Left renal cortex interstitium (tissue), 4 donors: ENCODE measurements around the gene GFRA1. TPM values are rescaled to one million over a fixed set of nuclear protein-coding genes. Genes with fewer than 3 reads are reported as not detected.

ENCODE experiments used
- DNase-seq, 4 donors: peaks; one replicate each; pipeline ENCODE4 v3.0.0-alpha.2; 2013; ENCODE audit warnings: low read depth in 4 of 4, low spot score in 2 of 4, missing footprints in 1 of 4
- polyA plus RNA-seq, 4 donors: library from polyadenylated mRNA; unstranded; fragments of 120-200 nt; gene quantifications; one replicate each; pipeline ENCODE4 v1.2.1, GENCODE V29; 2013; ENCODE audit not compliant: insufficient read length in 4 of 4

GFRA1 gene
- polyA plus RNA-seq, 4 donors = 21.4 to 28.3 (median 24.0) TPM

- DNase-seq = no peak
Observed at GRCh38 chr10:116134322-116134721, 138.7 kb downstream of the GFRA1 start.

DNA sequence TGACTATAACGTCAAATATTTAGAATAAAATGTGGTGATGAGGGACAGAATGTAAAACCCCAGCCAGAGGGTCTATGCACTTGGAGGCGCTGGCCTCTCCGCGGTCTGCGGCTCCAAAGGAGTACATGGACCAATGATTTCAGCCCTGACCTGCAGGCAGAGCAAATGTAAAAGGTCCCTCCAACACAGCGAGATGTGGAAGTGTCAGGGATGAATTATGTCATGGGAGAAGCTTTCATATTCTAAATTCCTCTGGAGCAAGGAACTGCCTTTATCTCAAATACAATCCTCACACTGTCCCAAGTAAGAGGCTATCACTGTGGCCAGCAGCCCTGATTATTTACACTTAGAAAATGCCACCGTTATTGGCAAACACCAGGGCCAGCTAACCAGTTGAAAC is 139.4 kb downstream of the GFRA1 start:
- no peak for DNase-seq

DNA sequence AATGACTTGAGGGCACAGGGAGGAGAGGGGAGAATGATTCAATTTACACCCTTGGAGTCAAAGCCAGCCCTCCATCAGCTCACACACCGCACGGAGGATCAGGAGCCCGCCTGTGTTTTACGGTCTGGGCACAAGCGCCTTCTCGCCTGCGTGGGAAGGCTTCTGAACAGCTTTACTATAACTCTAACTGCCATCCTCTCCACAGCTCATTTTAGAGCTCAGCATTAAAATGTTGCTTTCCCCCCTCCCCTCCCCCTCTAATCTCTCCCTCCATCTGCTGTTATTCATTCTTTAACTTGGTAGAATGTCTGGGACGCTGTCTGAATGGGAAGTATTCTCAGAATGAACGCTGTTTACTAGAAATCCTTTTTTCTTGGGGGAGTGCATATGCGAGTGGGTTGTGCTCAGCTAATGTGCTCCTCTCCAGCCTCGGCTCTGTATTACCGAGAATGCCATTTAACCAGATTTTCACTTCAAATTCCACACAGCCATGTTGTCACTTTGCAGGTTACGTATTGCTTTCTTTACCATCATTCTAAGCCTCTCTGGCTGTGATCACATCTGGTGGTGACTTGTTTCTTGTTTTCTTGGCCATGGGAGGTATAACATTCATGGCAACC is 140.1 kb downstream of the GFRA1 start:
- no peak for DNase-seq

DNA sequence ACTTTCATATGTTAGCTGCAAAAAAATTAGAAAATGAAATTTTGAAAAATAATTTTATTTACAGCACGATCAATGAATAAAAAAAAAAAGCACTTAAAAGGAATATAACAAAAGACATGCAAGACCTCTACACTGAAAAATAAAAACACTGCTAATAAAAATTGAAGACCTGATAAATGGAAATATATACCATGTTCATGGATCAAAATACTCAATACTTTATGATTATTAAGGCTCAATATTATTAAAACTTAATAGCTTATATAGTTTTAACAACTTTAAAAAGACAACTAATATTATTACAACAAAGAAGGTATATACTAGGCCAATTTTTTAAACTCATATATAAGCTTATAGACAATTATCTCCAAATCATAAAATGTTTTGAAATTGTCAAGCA is 143.0 kb downstream of the GFRA1 start:
- DNase-seq = no peak

DNA sequence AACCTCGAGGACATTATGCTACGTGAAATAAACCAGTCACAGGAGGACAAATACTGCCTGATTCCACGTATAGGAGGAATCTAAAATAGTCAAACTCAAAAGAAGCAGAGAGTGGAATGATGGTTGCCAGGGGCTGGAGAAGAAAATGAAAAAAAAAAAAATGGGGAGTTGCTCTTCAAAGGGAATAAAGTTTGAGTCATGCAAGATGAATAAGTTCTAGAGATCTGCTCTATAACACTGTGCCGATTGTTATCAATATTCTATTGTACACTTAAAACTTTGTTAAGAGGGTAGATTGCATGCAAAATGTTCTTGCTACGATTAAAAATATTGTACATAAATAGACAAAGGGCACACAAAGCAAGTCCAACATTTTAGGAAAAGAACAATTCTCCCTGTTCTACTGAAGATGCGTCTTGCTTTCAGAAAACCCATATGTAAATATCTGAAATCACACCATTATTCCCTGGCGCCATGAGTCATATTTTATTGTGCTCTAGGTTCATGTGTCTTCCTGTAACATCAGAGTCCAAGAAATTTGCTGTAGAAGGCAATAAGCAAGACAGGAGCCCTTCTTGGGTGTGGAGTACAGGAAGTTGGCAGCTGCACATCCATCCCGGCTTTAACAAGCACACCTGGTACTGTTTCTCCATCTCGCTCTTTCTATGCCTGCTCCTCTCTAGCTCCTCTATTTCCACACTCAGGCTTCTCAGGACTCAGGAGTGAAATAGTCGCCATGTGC is 145.9 kb downstream of the GFRA1 start:
- DNase-seq = no peak

- DNase-seq = no peak
Observed at GRCh38 chr10:116126239-116126638, 146.8 kb downstream of the GFRA1 start.

GRCh38 chr10:116125180-116125579 is 147.8 kb downstream of the GFRA1 start:
- DNase-seq = no peak

DNA sequence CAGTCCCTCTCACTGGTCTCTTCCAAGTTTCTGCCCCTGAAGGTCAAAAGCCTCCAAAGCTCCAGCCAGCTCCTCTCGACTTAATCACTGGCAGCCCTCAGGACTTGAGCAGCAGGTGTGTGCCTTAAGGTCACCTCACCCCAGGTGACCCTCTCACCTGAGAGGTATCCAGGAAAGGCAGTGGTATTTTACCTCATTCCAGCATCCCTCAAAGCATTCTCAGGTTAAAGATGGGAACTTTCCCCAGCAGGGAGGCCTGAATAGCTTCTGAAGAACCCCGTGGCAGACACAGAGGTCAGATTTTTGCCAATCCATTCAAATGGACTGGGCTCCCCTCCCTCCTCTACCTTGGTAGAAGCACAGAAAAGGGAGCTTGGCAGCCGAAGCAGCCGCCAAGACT is 148.2 kb downstream of the GFRA1 start:
- DNase-seq = no peak

DNA sequence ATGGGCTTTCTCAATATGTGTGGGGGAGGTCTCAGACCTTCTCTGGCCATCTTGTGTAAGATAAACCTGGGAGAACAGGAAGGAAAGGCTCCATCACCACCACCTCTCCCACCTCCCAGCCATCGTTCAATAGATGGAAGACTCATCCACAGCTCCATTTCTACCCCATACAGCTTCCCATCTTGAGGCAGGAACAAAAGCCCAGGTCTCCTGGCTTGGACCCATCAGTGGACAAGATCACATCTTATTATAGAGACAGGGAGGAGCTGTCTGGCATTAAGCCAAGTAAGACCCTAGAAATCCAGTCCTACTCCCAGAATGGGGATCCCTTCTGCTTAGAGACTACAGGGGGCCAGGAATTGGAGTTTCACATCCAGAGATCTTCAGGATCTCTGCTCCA is 150.3 kb downstream of the GFRA1 start:
- DNase-seq = no peak

DNA sequence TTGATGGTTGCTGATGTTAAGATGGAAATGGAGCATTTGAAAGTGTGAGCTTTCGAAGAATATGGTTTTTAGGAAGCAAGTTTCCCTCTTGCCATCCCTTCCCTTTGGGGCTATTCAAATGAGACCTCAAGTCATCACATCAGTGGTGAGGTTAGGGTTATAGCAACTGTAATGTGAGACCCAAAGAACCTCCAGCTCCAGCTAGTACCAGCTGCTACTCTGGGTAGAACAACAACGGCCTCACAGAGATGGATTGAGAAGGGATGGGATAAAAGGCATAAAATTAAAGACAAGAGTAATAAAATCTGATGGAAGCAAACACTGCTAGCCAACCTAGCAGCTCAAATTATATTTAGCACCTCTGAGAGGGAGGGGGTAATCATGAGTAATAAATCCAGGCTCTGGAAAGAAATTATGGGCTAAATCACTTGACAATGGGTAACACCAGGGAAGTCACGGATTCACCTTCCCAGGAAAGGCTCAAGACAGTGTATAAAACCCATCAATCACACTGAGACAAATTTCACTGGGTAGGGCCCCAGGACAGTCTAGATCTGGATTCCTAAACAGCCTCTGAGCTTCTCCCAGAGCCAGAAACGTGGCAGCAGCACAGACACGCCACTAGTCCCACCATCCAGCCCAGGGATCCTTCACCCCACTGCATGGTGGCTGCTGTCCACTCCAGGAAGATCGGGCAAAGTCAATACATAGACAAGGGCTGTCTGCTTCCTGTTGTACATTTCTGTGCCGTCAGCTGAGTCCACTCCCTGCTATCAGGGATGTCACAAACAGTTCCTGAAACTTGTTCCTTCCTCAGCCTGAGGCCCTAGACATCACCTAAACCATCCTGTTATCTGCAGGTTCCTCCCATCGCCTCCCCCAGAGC is 151.1 kb downstream of the GFRA1 start:
- DNase-seq = no peak

- DNase-seq = no peak
Observed at GRCh38 chr10:116120688-116121455, 152.1 kb downstream of the GFRA1 start.

DNA sequence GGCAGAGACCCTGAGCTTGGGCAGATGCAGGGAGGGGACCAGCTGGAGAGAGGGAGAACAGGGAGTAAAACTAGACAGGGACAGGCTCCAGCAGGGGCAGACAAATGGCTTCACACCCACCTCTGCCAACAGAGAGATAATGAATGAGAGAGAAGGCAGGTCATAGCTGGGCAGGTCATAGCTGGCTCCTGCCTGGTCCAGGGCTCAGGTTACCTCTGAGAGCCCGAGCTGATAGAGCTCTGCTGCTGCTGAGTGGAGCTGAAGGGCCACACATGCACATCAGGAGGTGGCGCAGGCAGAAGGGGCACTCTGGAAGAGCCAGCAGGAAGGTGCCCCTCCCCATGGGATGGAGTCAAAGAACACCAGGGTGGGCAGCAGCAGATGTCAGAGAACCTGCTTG is 154.2 kb downstream of the GFRA1 start:
- DNase-seq = no peak

- DNase-seq = no peak
Observed at GRCh38 chr10:116115797-116116196, 157.2 kb downstream of the GFRA1 start.

- DNase-seq = no peak
Observed at GRCh38 chr10:116115036-116115641, 157.9 kb downstream of the GFRA1 start.

DNA sequence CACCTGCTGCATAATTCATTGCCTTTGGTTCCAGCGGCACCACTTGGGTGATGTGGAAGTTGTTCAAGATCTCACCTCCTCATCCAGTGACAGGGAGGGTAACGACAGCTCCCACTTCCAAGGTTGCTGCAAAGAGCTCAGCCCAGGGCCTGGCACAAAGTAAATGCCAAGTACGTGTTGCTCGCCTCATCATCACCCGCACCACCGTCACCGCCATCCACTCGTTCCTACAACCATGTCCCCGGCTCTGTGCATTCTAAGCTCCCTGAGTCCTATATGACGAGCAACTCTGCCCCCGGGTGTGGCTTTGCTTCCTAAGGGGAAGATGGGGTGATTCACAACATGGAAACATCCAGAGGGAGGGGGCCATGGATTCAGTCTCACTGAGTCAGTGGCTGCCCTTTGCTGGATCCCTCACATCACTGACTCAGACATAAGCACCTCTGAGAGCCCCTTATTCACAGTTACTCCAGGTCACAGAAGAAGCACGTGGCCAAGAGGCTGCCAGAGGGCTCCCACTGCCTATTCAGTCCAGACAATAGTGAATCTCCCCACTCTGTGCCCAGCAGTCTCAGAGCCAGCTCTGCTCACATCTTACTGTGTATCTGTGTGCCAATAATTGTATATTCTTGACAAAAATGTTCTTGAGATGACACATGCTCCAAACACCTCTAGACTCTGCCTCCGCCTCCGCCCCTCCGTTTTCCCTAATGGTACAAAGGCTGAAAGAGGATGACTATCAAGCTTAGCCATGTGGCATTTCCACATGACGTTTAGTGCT is 159.1 kb downstream of the GFRA1 start:
- no peak for DNase-seq

DNA sequence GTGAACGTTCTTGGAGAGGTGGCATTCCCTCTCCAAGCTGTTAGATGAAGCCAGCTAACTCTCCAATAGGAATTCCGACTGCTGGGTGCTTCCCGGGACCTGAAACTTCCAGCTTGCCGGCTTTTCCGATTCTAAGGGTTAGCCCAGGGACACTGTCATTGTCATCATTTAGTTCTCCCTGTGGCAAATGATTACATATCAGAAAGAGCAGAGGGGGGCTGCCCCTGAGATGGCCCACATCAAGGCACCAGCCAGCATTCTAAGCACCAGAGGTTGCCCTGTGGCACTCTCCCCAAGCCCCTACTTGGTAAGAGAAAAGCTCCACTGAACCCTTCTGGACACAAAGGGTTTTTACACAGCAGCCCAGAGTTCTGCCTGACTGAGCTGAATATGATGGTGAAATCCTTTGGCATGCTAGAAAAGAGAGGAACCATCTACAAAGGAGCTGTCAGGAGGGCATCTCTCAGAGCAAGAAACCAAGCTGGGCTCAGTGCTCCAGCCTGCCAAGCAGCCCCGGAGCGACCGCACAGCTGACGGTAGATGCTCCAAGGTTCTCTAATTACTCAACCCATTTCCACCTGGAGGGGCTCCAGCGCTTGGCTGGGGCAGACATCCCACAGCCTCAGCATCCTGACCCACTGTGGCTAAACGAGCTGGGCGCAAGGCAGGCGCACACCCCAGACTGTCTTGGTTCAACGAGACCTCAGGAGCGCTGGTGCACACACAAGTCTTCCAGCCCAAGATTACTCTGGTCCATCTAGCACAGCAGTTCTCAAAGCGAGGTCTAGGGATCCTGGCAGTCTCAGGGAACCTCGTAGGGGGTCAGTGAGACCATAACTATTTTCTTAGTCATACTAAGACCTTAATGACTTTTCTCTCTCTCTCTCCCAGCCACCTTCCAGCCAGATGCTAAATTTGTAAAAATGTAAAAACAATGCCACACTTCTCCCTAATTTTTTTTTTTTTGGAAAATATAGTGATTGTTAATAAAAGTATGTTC is 160.5 kb downstream of the GFRA1 start:
- DNase-seq = no peak

- no peak for DNase-seq
Observed at GRCh38 chr10:116111483-116112095, 161.4 kb downstream of the GFRA1 start.

DNA sequence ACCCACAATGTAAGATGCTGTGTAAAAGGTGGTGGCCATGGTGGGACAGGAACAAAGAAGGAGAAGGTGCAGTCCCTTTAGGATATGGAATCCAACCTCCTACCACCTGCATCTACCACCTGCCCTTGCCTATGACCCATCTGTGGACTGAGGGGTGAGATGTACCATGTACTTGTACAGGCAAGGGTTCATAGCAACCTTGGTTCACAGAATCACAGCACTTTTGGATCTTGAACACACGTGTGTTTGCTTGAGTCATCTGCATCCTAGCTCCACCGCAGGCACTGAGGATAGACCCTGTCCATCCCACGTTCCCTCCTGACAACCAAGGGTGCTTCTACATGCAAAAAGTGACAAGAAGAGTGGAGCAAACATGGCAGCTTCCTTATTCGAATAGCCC is 162.3 kb downstream of the GFRA1 start:
- no peak for DNase-seq
